Endothelial cell of umbilical vein (primary cell): Measurements from ENCODE around the gene SRSF9. TPM values are rescaled to one million over a fixed set of nuclear protein-coding genes. Genes with fewer than 3 reads are reported as not detected.

Source experiments
- BruUV-seq: library from RNA; stranded (reverse); fragments of 400-500 nt; replicated peaks from 2 replicates; lab custom pipeline; 2021; lab: Mats Ljungman, UMichigan
- CTCF ChIA-PET: fragments of 300-600, 350-600 bp; sonication (Branson Sonifier 250); formaldehyde crosslinking; loops from one replicate; lab custom pipeline; 2021; ENCODE audit warnings: antibody characterized with exemption, inconsistent platforms; lab: Charles Lee
- POLR2A ChIA-PET: fragments of 300-600, 350-600 bp; sonication (Branson Sonifier 250); formaldehyde crosslinking; loops from one replicate; lab custom pipeline; 2021; ENCODE audit warnings: antibody characterized with exemption, inconsistent platforms; lab: Charles Lee
- DNase-seq: peaks from one replicate; pipeline ENCODE4 v3.0.0-alpha.2; 2011; ENCODE audit warnings: low read depth, low spot score
- FAIRE-seq: peaks from 2 replicates; lab custom pipeline; 2011; peaks lifted over from hg19 to GRCh38; lab: Jason Lieb, UNC
- H2AFZ ChIP-seq: 2 replicates; pipeline ENCODE4 v1.6.0; 2012; ENCODE audit warnings: low read depth, low read length, control low read depth, inconsistent platforms
- H3K27ac ChIP-seq: 2 replicates; pipeline ENCODE4 v1.5.1; 2011; ENCODE audit warnings: low read depth, mild to moderate bottlenecking, control low read depth, low read length, moderate library complexity; ENCODE audit not compliant: insufficient read depth
- H3K27me3 ChIP-seq, 2 experiments: 2 replicates each; pipeline versions ENCODE4 v1.6.0 to v1.6.1; 2011; ENCODE audit warnings: low read length in 2 of 2, mixed read lengths in 1 of 2; ENCODE audit not compliant: control insufficient read depth in 2 of 2, insufficient read depth in 2 of 2
- H3K36me3 ChIP-seq, 2 experiments: 2 replicates in 1 of 2; 3 replicates in 1 of 2; pipeline ENCODE4 v1.5.1; 2011; ENCODE audit warnings: low read length in 2 of 2, mild to moderate bottlenecking in 1 of 2, moderate library complexity in 1 of 2; ENCODE audit not compliant: control insufficient read depth in 2 of 2, insufficient read depth in 2 of 2; ENCODE audit errors: extremely low read depth in 1 of 2
- H3K4me1 ChIP-seq: 3 replicates; pipeline ENCODE4 v1.5.1; 2011; ENCODE audit warnings: mild to moderate bottlenecking, low read length; ENCODE audit not compliant: control insufficient read depth, insufficient read depth; ENCODE audit errors: extremely low read depth
- H3K4me2 ChIP-seq: 2 replicates; pipeline ENCODE4 v1.6.1; 2011; ENCODE audit warnings: low read length, control low read depth, mixed read lengths; ENCODE audit not compliant: insufficient read depth
- H3K4me3 ChIP-seq, 3 experiments: fragments of 200-600 bp in 1 of 3; sonication (generic), shearing (Covaris generic) in 1 of 3; replicated peaks in 1 of 3; 2 replicates each; pipeline ENCODE4 v1.5.1; 2011 to 2016; ENCODE audit warnings: control low read depth in 3 of 3, low read length in 3 of 3, mild to moderate bottlenecking in 2 of 3, inconsistent platforms in 1 of 3, low read depth in 1 of 3, moderate library complexity in 1 of 3; ENCODE audit not compliant: insufficient read depth in 1 of 3
- H3K79me2 ChIP-seq: 2 replicates; pipeline ENCODE4 v1.6.0; 2012; ENCODE audit warnings: low read length, inconsistent platforms; ENCODE audit not compliant: control insufficient read depth, insufficient read depth
- H3K9ac ChIP-seq: replicated peaks from 2 replicates; pipeline ENCODE3; 2011; ENCODE audit warnings: low read length, control low read depth; ENCODE audit not compliant: insufficient read depth; ENCODE audit errors: extremely low read depth
- H3K9me1 ChIP-seq: replicated peaks from 3 replicates; pipeline ENCODE4 v1.6.0; 2011; ENCODE audit warnings: mild to moderate bottlenecking, low read length; ENCODE audit not compliant: control insufficient read depth, insufficient read depth; ENCODE audit errors: extremely low read depth
- H3K9me3 ChIP-seq: replicated peaks from 2 replicates; pipeline ENCODE4 v1.5.1; 2012; ENCODE audit warnings: low read length, inconsistent platforms; ENCODE audit not compliant: control insufficient read depth, insufficient read depth
- H4K20me1 ChIP-seq: replicated peaks from 2 replicates; pipeline ENCODE3; 2011; ENCODE audit warnings: mild to moderate bottlenecking, low read length; ENCODE audit not compliant: control insufficient read depth, insufficient read depth; ENCODE audit errors: extremely low read depth
- EZH2 ChIP-seq: IDR thresholded peaks from 2 replicates; pipeline ENCODE4 v1.6.1; 2012; ENCODE audit warnings: borderline replicate concordance, low read depth, mild to moderate bottlenecking, moderate library complexity, low read length, inconsistent platforms; ENCODE audit not compliant: severe bottlenecking
- FOS ChIP-seq: IDR thresholded peaks from 2 replicates; pipeline ENCODE4 v1.6.1; 2011; ENCODE audit warnings: mild to moderate bottlenecking, low read length, moderate library complexity, borderline replicate concordance; ENCODE audit not compliant: insufficient read depth
- GATA2 ChIP-seq: IDR thresholded peaks from 2 replicates; pipeline ENCODE4 v1.7.0; 2011; ENCODE audit warnings: low read depth, mild to moderate bottlenecking, moderate library complexity, mixed read lengths, low read length; ENCODE audit not compliant: insufficient read length, insufficient read depth
- JUN ChIP-seq: IDR thresholded peaks from 2 replicates; pipeline ENCODE4 v1.6.1; 2011; ENCODE audit warnings: borderline replicate concordance, low read depth; ENCODE audit not compliant: insufficient read length, insufficient read depth
- POLR2AphosphoS5 ChIP-seq: IDR thresholded peaks from 2 replicates; pipeline ENCODE4 v1.6.1; 2012; ENCODE audit warnings: low read depth, mild to moderate bottlenecking, control low read depth, low read length, moderate library complexity; ENCODE audit not compliant: insufficient read depth
- dilution Hi-C: fragments of 300-500 bp; cut with MboI; formaldehyde crosslinking; loops from one replicate; pipeline ENCODE4 v1.15.0; 2019; ENCODE audit warnings: low sequenced_read_pairs; ENCODE audit not compliant: extremely low pct_ligation_motif_present
- intact Hi-C: fragments of 100-400 bp; cut with micrococcal nuclease; formaldehyde crosslinking; loops from one replicate; pipeline ENCODE4 v1.10.0; 2022
- polyA plus RNA-seq, 4 experiments: library from polyadenylated mRNA; depleted of rRNA in 3 of 4; stranded (reverse) in 3 of 4; unstranded in 1 of 4; fragments of >200 nt; gene quantifications; 2 replicates each; pipeline versions ENCODE4 v1.2.1 to v1.2.3, GENCODE V29; 2011 to 2012; ENCODE audit warnings: missing spikeins in 1 of 4
- total RNA-seq: library from RNA; stranded (reverse); gene quantifications from 2 replicates; pipeline ENCODE4 v1.2.3, GENCODE V29; 2021
- TF ChIP-seq, protein P1 (sequence below), 2 donors: IDR thresholded peaks; 1 replicate in 1 of 2; 2 replicates in 1 of 2; pipeline ENCODE4 v1.5.1; 2011; ENCODE audit warnings: low read length in 2 of 2, mild to moderate bottlenecking in 2 of 2, moderate library complexity in 2 of 2, control low read depth in 1 of 2, inconsistent platforms in 1 of 2, low read depth in 1 of 2; ENCODE audit not compliant: insufficient read depth in 1 of 2; ENCODE audit errors: extremely low read depth in 1 of 2

The SRSF9 gene
- total and polyA plus RNA-seq, 2 donors (not counting 3 experiments of a cell fraction or from before 2014, with no cell fraction given), result 153 to 226 TPM

DNA sequence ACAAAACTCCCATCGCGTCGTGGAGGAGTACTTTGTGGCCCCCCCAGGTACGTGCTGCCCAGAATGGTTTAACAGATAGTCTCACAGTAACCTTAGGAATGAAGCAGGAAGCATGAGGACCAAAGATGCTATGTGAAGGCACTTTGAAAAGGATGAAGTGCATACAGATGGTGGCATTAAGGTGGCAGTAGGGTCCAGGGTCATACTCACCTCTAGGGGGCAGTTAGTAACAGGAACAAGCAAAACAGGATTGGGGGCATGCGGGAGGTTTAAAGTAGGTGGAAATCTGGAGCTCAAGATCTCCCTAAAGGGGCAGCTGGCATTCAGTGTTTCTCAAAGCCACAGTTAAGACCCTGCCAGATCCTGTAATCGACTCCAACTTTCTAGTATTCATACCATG is 12.4 kb downstream of the SRSF9 start:
- DNase-seq, result no peak
- Histone ChIP-seq H3K27ac (no peak overlapping the region), H3K9me3 (no peaks in the 10 kb centered on the region), H3K79me2 (peaks cover 2% of the 10 kb centered on the region), H3K27me3 (no peaks in the 10 kb centered on the region), H3K4me1 (no peaks in the 10 kb centered on the region), H3K9me1 (no peaks in the 10 kb centered on the region), H3K4me3 (no peak overlapping the region), H3K9ac (no peak overlapping the region), H4K20me1 (peaks cover 4% of the 10 kb centered on the region), H2AFZ (no peak overlapping the region), H3K36me3 (peaks cover 9 to 32% of the 10 kb centered on the region in 2 experiments), H3K4me2 (no peak overlapping the region)
- no peak for TF ChIP-seq FOS
- no peak for TF ChIP-seq GATA2
- TF ChIP-seq JUN, result no peak
- TF ChIP-seq, protein P1, sequence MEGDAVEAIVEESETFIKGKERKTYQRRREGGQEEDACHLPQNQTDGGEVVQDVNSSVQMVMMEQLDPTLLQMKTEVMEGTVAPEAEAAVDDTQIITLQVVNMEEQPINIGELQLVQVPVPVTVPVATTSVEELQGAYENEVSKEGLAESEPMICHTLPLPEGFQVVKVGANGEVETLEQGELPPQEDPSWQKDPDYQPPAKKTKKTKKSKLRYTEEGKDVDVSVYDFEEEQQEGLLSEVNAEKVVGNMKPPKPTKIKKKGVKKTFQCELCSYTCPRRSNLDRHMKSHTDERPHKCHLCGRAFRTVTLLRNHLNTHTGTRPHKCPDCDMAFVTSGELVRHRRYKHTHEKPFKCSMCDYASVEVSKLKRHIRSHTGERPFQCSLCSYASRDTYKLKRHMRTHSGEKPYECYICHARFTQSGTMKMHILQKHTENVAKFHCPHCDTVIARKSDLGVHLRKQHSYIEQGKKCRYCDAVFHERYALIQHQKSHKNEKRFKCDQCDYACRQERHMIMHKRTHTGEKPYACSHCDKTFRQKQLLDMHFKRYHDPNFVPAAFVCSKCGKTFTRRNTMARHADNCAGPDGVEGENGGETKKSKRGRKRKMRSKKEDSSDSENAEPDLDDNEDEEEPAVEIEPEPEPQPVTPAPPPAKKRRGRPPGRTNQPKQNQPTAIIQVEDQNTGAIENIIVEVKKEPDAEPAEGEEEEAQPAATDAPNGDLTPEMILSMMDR (IDR thresholded peaks at IDR 0.05; ENCODE audit: extremely low read depth in 1 of 2, insufficient read depth in 1 of 2, low read depth in 1 of 2, low read length in 2 of 2), result peak in 1 of 2 donors; percentile 32
- TF ChIP-seq EZH2, result no peak
- no peak for TF ChIP-seq POLR2AphosphoS5
- intact Hi-C loops (no loop called here), dilution Hi-C loops (no loop called here)
- ChIA-PET POLR2A (interaction anchor here (0.6 to 0.7 kb wide), 2 partner anchors 8 to 105 kb away, joined by 5 to 10 read pairs; no protein-coding TSS in a partner anchor), CTCF (interaction anchor here (0.7 to 1.7 kb wide), 6 partner anchors 10 to 233 kb away, joined by 3 to 10 read pairs (median 4); no protein-coding TSS in a partner anchor)
- BruUV-seq, result no TSS peak
- no peak for FAIRE-seq
